Mesenchymal stem cell (in vitro differentiated cells and primary cell): ENCODE measurements around the gene MYL5.

Experiments
- DNase-seq: peaks from one replicate; pipeline ENCODE4 v3.0.0-alpha.2; 2013
- H2AFZ ChIP-seq: one replicate; pipeline ENCODE4 v1.6.1; 2013; ENCODE audit warnings: low read depth, mild to moderate bottlenecking, control low read depth, inconsistent platforms, low read length, moderate library complexity
- H2AK5ac ChIP-seq: 2 replicates; pipeline ENCODE4 v1.6.1; 2013; ENCODE audit warnings: low read length, moderate library complexity, mild to moderate bottlenecking, inconsistent platforms; ENCODE audit not compliant: severe bottlenecking
- H2BK120ac ChIP-seq: one replicate; pipeline ENCODE4 v1.6.1; 2013; ENCODE audit warnings: low read depth, mild to moderate bottlenecking, inconsistent platforms, low read length, moderate library complexity
- H2BK12ac ChIP-seq, 2 experiments: one replicate each; pipeline ENCODE4 v1.6.1; 2013; ENCODE audit warnings: inconsistent platforms in 2 of 2, low read length in 2 of 2, mild to moderate bottlenecking in 2 of 2, moderate library complexity in 2 of 2, control low read depth in 1 of 2
- H2BK15ac ChIP-seq: one replicate; pipeline ENCODE4 v1.6.1; 2013; ENCODE audit warnings: mild to moderate bottlenecking, low read depth, inconsistent platforms; ENCODE audit not compliant: poor library complexity, severe bottlenecking
- H2BK5ac ChIP-seq: 2 replicates; pipeline ENCODE4 v1.6.1; 2013; ENCODE audit warnings: low read depth, mild to moderate bottlenecking, low read length, control low read depth, inconsistent platforms; ENCODE audit not compliant: poor library complexity, severe bottlenecking
- H3K14ac ChIP-seq, 2 experiments: one replicate each; pipeline ENCODE4 v1.6.1; 2013; ENCODE audit warnings: inconsistent platforms in 2 of 2, low read length in 2 of 2, control low read depth in 1 of 2, mild to moderate bottlenecking in 1 of 2, moderate library complexity in 1 of 2
- H3K18ac ChIP-seq, 2 experiments: one replicate each; pipeline ENCODE4 v1.6.1; 2013; ENCODE audit warnings: inconsistent platforms in 2 of 2, low read length in 2 of 2, control low read depth in 1 of 2, low read depth in 1 of 2, mild to moderate bottlenecking in 1 of 2
- H3K23ac ChIP-seq, 2 experiments: one replicate each; pipeline ENCODE4 v1.6.1; 2013; ENCODE audit warnings: inconsistent platforms in 2 of 2, low read length in 2 of 2, mild to moderate bottlenecking in 2 of 2, moderate library complexity in 2 of 2, control low read depth in 1 of 2
- H3K27ac ChIP-seq: 2 replicates; pipeline ENCODE4 v1.5.1; 2013; ENCODE audit warnings: mild to moderate bottlenecking, moderate library complexity, low read length, control low read depth, inconsistent platforms; ENCODE audit not compliant: poor library complexity, severe bottlenecking
- H3K27me3 ChIP-seq, 2 experiments: 2 replicates each; pipeline versions ENCODE4 v1.6.1 to v1.7.0; 2013; ENCODE audit warnings: low read length in 2 of 2, mild to moderate bottlenecking in 2 of 2, moderate library complexity in 2 of 2, control low read depth in 1 of 2, inconsistent platforms in 1 of 2; ENCODE audit not compliant: control insufficient read depth in 1 of 2, insufficient read depth in 1 of 2
- H3K36me3 ChIP-seq, 2 experiments: 2 replicates each; pipeline versions ENCODE4 v1.6.1 to v1.7.0; 2013; ENCODE audit warnings: low read length in 2 of 2, control low read depth in 1 of 2, inconsistent platforms in 1 of 2, low read depth in 1 of 2, mild to moderate bottlenecking in 1 of 2; ENCODE audit not compliant: insufficient read depth in 2 of 2, control insufficient read depth in 1 of 2
- H3K4ac ChIP-seq, 2 experiments: one replicate each; pipeline ENCODE4 v1.6.1; 2013; ENCODE audit warnings: inconsistent platforms in 2 of 2, low read length in 2 of 2, mild to moderate bottlenecking in 2 of 2, moderate library complexity in 2 of 2, control low read depth in 1 of 2, low read depth in 1 of 2
- H3K4me1 ChIP-seq: 2 replicates; pipeline ENCODE4 v1.6.1; 2013; ENCODE audit warnings: low read depth, low read length, control low read depth; ENCODE audit not compliant: control insufficient read depth, insufficient read depth
- H3K4me2 ChIP-seq: 2 replicates; pipeline ENCODE4 v1.6.1; 2013; ENCODE audit warnings: low read length, mild to moderate bottlenecking, inconsistent platforms; ENCODE audit not compliant: poor library complexity, severe bottlenecking
- H3K4me3 ChIP-seq, 2 experiments: 2 replicates each; pipeline versions ENCODE4 v1.5.1 to v1.7.0; 2013; ENCODE audit warnings: low read length in 2 of 2, mild to moderate bottlenecking in 2 of 2, control low read depth in 1 of 2, low read depth in 1 of 2; ENCODE audit not compliant: insufficient read depth in 1 of 2
- H3K79me1 ChIP-seq: replicated peaks from 2 replicates; pipeline ENCODE4 v1.6.1; 2013; ENCODE audit warnings: mild to moderate bottlenecking, control low read depth, low read length, inconsistent platforms; ENCODE audit not compliant: poor library complexity, severe bottlenecking
- H3K9ac ChIP-seq: 2 replicates; pipeline ENCODE4 v1.7.0; 2013; ENCODE audit warnings: mild to moderate bottlenecking, low read length, moderate library complexity
- H3K9me3 ChIP-seq: 2 replicates; pipeline ENCODE4 v1.7.0; 2013; ENCODE audit warnings: mild to moderate bottlenecking, low read length; ENCODE audit not compliant: control insufficient read depth
- H4K8ac ChIP-seq: one replicate; pipeline ENCODE4 v1.6.1; 2013; ENCODE audit warnings: inconsistent platforms, mild to moderate bottlenecking, low read length, moderate library complexity
- H4K91ac ChIP-seq: one replicate; pipeline ENCODE4 v1.6.1; 2013; ENCODE audit warnings: mild to moderate bottlenecking, low read length, inconsistent platforms
- WGBS: methylation state at CpG from one replicate; pipeline ENCODE4 v1.1.7; 2013; ENCODE audit warnings: mixed read lengths; 5-methylcytosine and 5-hydroxymethylcytosine counted together

Gene MYL5

GRCh38 chr4:626201-627091 is 47.9 kb upstream of the MYL5 start:
- Histone ChIP-seq H3K23ac (no peak overlapping the region), H3K79me1 (no peaks in the 10 kb centered on the region), H3K4me2 (no peak overlapping the region), H2AK5ac (no peak overlapping the region), H2AFZ (no peak overlapping the region), H3K14ac (no peak overlapping the region), H3K27me3 (peaks cover 23 to 24% of the 10 kb centered on the region in 2 experiments), H4K91ac (no peak overlapping the region), H3K9me3 (peaks cover 5% of the 10 kb centered on the region), H3K18ac (no peak overlapping the region), H3K36me3 (no peaks in the 10 kb centered on the region), H2BK15ac (no peak overlapping the region), H3K27ac (no peak overlapping the region), H3K4me3 (no peak overlapping the region), H3K4me1 (peaks cover 20% of the 10 kb centered on the region), H2BK120ac (no peak overlapping the region), H2BK5ac (no peak overlapping the region), H4K8ac (no peak overlapping the region), H3K4ac (no peak overlapping the region), H3K9ac (no peak overlapping the region), H2BK12ac (no peak overlapping the region)
- WGBS: 77% methylated on average over 15 of the region's 20 CpGs
- no peak for DNase-seq

DNA sequence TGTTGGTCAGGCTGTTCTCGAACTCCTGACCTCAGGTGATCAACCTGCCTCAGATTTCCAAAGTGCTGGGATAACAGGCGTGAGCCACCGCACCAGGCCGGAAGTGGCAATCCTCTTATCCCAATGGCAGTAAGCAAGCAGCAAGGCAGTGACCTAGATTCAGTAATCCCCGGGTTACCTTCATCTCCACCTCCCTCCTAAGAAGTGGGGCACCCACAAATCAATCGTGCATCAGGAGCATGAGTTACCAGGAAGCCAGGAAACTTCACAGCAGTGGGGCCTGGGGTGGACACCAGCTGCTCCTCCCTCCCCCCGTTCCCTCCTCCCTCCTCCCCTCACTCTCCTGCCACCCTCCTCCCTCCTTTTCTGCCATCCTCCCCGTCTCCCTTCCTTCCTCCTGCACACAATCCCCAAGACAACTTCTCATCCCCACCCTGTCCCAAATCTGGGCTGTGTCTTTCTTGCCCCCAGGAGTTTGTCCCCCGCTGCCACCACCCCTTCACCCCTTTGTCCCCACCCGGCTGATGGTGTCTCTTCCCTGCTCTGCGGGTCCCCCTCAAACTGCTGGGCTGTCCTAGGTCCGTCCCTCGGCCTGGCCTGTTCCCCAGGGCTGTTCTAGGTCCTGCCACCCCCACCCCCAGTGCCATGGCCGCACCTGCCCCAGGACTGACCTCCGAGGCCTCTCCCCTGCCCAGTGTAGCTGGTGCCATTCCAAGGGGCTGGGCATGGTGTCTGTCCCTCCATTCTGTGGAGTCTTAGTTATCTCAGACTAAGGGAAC is 46.8 kb upstream of the MYL5 start:
- Histone ChIP-seq H2BK120ac (no peak overlapping the region), H3K27ac (no peak overlapping the region), H3K9me3 (peaks cover 6% of the 10 kb centered on the region), H3K27me3 (peaks cover 22 to 23% of the 10 kb centered on the region in 2 experiments), H3K4me1 (peaks cover 20% of the 10 kb centered on the region), H3K18ac (no peak overlapping the region), H3K14ac (no peak overlapping the region), H2BK5ac (no peak overlapping the region), H3K4me3 (no peak overlapping the region), H3K4me2 (no peak overlapping the region), H2AK5ac (no peak overlapping the region), H2BK12ac (no peak overlapping the region), H3K79me1 (no peaks in the 10 kb centered on the region), H3K23ac (no peak overlapping the region), H4K8ac (no peak overlapping the region), H2AFZ (no peak overlapping the region), H3K9ac (no peak overlapping the region), H3K4ac (no peak overlapping the region), H4K91ac (no peak overlapping the region), H3K36me3 (no peaks in the 10 kb centered on the region), H2BK15ac (no peak overlapping the region)
- 74% methylated on average over 14 of the region's 15 CpGs for WGBS
- DNase-seq: no peak

GRCh38 chr4:628311-628741 is 46.0 kb upstream of the MYL5 start:
- Histone ChIP-seq H3K4me3 (no peak overlapping the region), H3K4ac (no peak overlapping the region), H3K27ac (no peak overlapping the region), H2BK120ac (no peak overlapping the region), H2AK5ac (no peak overlapping the region), H3K27me3 (peaks cover 20 to 23% of the 10 kb centered on the region in 2 experiments), H3K4me2 (no peak overlapping the region), H2AFZ (no peak overlapping the region), H3K4me1 (peaks cover 20% of the 10 kb centered on the region), H3K9me3 (peaks cover 11% of the 10 kb centered on the region), H3K18ac (no peak overlapping the region), H3K79me1 (no peaks in the 10 kb centered on the region), H3K23ac (no peak overlapping the region), H3K9ac (no peak overlapping the region), H2BK12ac (no peak overlapping the region), H2BK5ac (no peak overlapping the region), H4K91ac (no peak overlapping the region), H3K36me3 (no peaks in the 10 kb centered on the region), H2BK15ac (no peak overlapping the region), H4K8ac (no peak overlapping the region), H3K14ac (no peak overlapping the region)
- WGBS: 91% methylated on average over 17 of the region's 17 CpGs
- no peak for DNase-seq
